ENCODE data around the gene DNASE1L2.

- TF ChIP-seq CTCF (IDR thresholded peaks at IDR 0.05) (no peak), POLR2AphosphoS5 (IDR thresholded peaks at IDR 0.05) (no peak)
Observed at GRCh38 chr16:2270070-2270462, 33.8 kb downstream of the DNASE1L2 start.

All from suprapubic skin (tissue), 3 donors.